HepG2 (cell line): ENCODE data around the gene AK9. TPM values are rescaled to one million over a fixed set of nuclear protein-coding genes. Genes with fewer than 3 reads are reported as not detected.

Experiments
- ATAC-seq: fragments of 200-7000 bp; cut with Tn5 transposase; 3 replicates; pipeline ENCODE4 v1.9.1; 2020; ENCODE audit warnings: mild to moderate bottlenecking, moderate library complexity
- BruUV-seq: library from RNA; stranded (reverse); fragments of 400-500 nt; replicated peaks from 2 replicates; lab custom pipeline; 2021; lab: Mats Ljungman, UMichigan
- CTCF ChIA-PET: fragments of 300-600 bp; formaldehyde crosslinking; extraction: SDS; loops from one replicate; lab custom pipeline; 2021; ENCODE audit warnings: low total read pairs, inconsistent platforms, low intra/inter-chr PET ratio; lab: Yijun Ruan, JAX
- POLR2A ChIA-PET: fragments of 350-600 bp; sonication (Branson Sonifier 250); formaldehyde crosslinking; loops from one replicate; lab custom pipeline; 2020; ENCODE audit warnings: antibody characterized with exemption, inconsistent platforms; lab: Yijun Ruan, JAX
- DNase-seq: peaks from one replicate; pipeline ENCODE4 v3.0.0-alpha.2; 2015; ENCODE audit warnings: low spot score
- FAIRE-seq: peaks from 3 replicates; lab custom pipeline; 2011; peaks lifted over from hg19 to GRCh38; lab: Jason Lieb, UNC
- H2AFZ ChIP-seq: one replicate; pipeline ENCODE4 v1.6.1; 2011; ENCODE audit warnings: low read length, inconsistent platforms
- H3K27ac ChIP-seq: fragments of 300-600 bp; 3 replicates; pipeline ENCODE4 v1.8.0; 2011; ENCODE audit warnings: mixed run types, mild to moderate bottlenecking, mixed read lengths, low read length, inconsistent platforms; ENCODE audit not compliant: insufficient read depth; ENCODE audit errors: extremely low read length
- H3K27me3 ChIP-seq, 2 experiments: fragments of 200-600 bp in 1 of 2; 2 replicates in 1 of 2; 3 replicates in 1 of 2; pipeline versions ENCODE4 v1.6.0 to v1.8.0; 2011; ENCODE audit warnings: low read length in 2 of 2, mild to moderate bottlenecking in 2 of 2, moderate library complexity in 2 of 2, inconsistent platforms in 1 of 2; ENCODE audit not compliant: insufficient read depth in 2 of 2, control insufficient read depth in 1 of 2
- H3K36me3 ChIP-seq, 2 experiments: fragments of 200-600 bp in 1 of 2; replicated peaks in 1 of 2; 2 replicates in 1 of 2; 3 replicates in 1 of 2; pipeline versions ENCODE4 v1.5.1 to v1.8.0; 2011; ENCODE audit warnings: low read length in 2 of 2, inconsistent platforms in 1 of 2; ENCODE audit not compliant: insufficient read depth in 2 of 2, control insufficient read depth in 1 of 2
- H3K4me1 ChIP-seq: 2 replicates; pipeline ENCODE4 v1.5.1; 2012; ENCODE audit warnings: low read length, inconsistent platforms; ENCODE audit not compliant: insufficient read depth
- H3K4me2 ChIP-seq: 2 replicates; pipeline ENCODE4 v1.6.0; 2011; ENCODE audit warnings: low read depth, low read length, inconsistent platforms
- H3K4me3 ChIP-seq, 3 experiments: fragments of 200-600 bp in 1 of 3; sonication (generic), shearing (Covaris generic) in 1 of 3; replicated peaks in 1 of 3; 2 replicates each; pipeline ENCODE4 v1.5.1; 2011 to 2016; ENCODE audit warnings: low read length in 3 of 3, inconsistent platforms in 2 of 3, low read depth in 2 of 3, mild to moderate bottlenecking in 2 of 3, control low read depth in 1 of 3, mixed read lengths in 1 of 3; ENCODE audit not compliant: insufficient read depth in 1 of 3
- H3K79me2 ChIP-seq: one replicate; pipeline ENCODE4 v1.6.1; 2011; ENCODE audit warnings: low read length, inconsistent platforms; ENCODE audit not compliant: insufficient read depth
- H3K9ac ChIP-seq: 2 replicates; pipeline ENCODE4 v1.6.0; 2011; ENCODE audit warnings: mild to moderate bottlenecking, low read depth, low read length, inconsistent platforms; ENCODE audit not compliant: insufficient read depth
- H3K9me3 ChIP-seq: 2 replicates; pipeline ENCODE4 v1.5.1; 2012; ENCODE audit warnings: mild to moderate bottlenecking, low read length
- H4K20me1 ChIP-seq: 2 replicates; pipeline ENCODE4 v1.6.0; 2011; ENCODE audit warnings: inconsistent platforms, mild to moderate bottlenecking, low read length, moderate library complexity; ENCODE audit not compliant: insufficient read depth
- ARNT2 ChIP-seq: sonication (generic); formaldehyde crosslinking; IDR thresholded peaks from 2 replicates; pipeline ENCODE4 v1.8.0; 2022; ENCODE audit warnings: mild to moderate bottlenecking, low read depth, missing genetic modification reagents, moderate library complexity
- BRCA1 ChIP-seq: sonication (generic); formaldehyde crosslinking; IDR thresholded peaks from 2 replicates; pipeline ENCODE4 v1.4.0; 2020; ENCODE audit warnings: missing genetic modification reagents
- MXI1 ChIP-seq: IDR thresholded peaks from 3 replicates; pipeline ENCODE4 v1.6.1; 2012; ENCODE audit warnings: low read depth, low read length, inconsistent platforms, borderline replicate concordance
- NFIC ChIP-seq: IDR thresholded peaks from 2 replicates; pipeline ENCODE4 v1.6.1; 2012; ENCODE audit warnings: mild to moderate bottlenecking, low read length, inconsistent platforms
- RBAK ChIP-seq: sonication (generic); formaldehyde crosslinking; IDR thresholded peaks from 2 replicates; pipeline ENCODE4 v1.5.1; 2020; ENCODE audit warnings: mild to moderate bottlenecking, missing genetic modification reagents
- ZNF564 ChIP-seq: sonication (generic); formaldehyde crosslinking; IDR thresholded peaks from 2 replicates; pipeline ENCODE4 v1.8.1; 2023; ENCODE audit warnings: mild to moderate bottlenecking, missing genetic modification reagents
- ZNF788 ChIP-seq: sonication (generic); formaldehyde crosslinking; IDR thresholded peaks from 2 replicates; pipeline ENCODE4 v1.5.0; 2020; ENCODE audit warnings: mild to moderate bottlenecking, missing genetic modification reagents, borderline replicate concordance
- WGBS: methylation state at CpG from one replicate; pipeline ENCODE4 v1.1.6; 2017; ENCODE audit warnings: low lambda C conversion rate; 5-methylcytosine and 5-hydroxymethylcytosine counted together
- in situ Hi-C: cut with HindIII; loops from 2 replicates; pipeline ENCODE4 v1.10.0; 2017; ENCODE audit warnings: low pct_unique_long_range_greater_than_20kb; ENCODE audit not compliant: extremely low pct_ligation_motif_present
- intact Hi-C: fragments of 100-400 bp; cut with micrococcal nuclease; formaldehyde crosslinking; loops from one replicate; pipeline ENCODE4 v1.10.0; 2022; ENCODE audit not compliant: unreplicated experiment
- polyA plus RNA-seq, 8 experiments: library from polyadenylated mRNA; depleted of rRNA in 3 of 8; stranded (reverse) in 7 of 8; unstranded in 1 of 8; fragments of >200 nt; fragmentation: Illumina TruSeq in 4 of 8; extraction: Trizol in 4 of 8; gene quantifications; 2 replicates each; pipeline versions ENCODE4 v1.2.1 to v1.2.3, GENCODE V29; 2011 to 2016; ENCODE audit warnings: low read depth in 4 of 8, missing spikeins in 1 of 8, mixed read lengths in 1 of 8; ENCODE audit not compliant: insufficient read depth in 1 of 8
- total RNA-seq, 5 experiments: library from RNA; depleted of rRNA; stranded (reverse); fragments of >200 nt; fragmentation: Illumina TruSeq; extraction: Trizol; gene quantifications; 2 replicates each; pipeline ENCODE4 v1.2.3, GENCODE V29; 2016; ENCODE audit warnings: low read depth in 1 of 5

Gene AK9
- total and polyA plus RNA-seq, 2 of the 13 experiments (the other 11 are each of a cell fraction or from before 2014, with no cell fraction given), result 3.2 to 4.8 TPM

GRCh38 chr6:109701221-109701620, 10.2 kb upstream of the AK9 start:
- no peaks in the 10 kb centered on the region for H3K79me2 ChIP-seq
- no peak overlapping the region for H3K4me2 ChIP-seq
- ATAC-seq (no peak), DNase-seq (no peak), FAIRE-seq (no peak)
- intact Hi-C loops (no loop called here), in situ Hi-C loops (loop anchor here (5.0 to 10.0 kb wide), 2 partner anchors 351 to 694 kb away; no protein-coding TSS in a partner anchor)
- no peaks in the 10 kb centered on the region for H3K27me3 ChIP-seq
- no peak for TF ChIP-seq ZNF564
- no peak for TF ChIP-seq ZNF788 (CRISPR knock-in tag)
- H3K9ac ChIP-seq, result no peak overlapping the region
- ChIA-PET CTCF (no interaction called here), POLR2A (no interaction called here)
- WGBS, result 88% methylated on average over 4 of the region's 4 CpGs
- no peaks in the 10 kb centered on the region for H3K9me3 ChIP-seq
- H3K4me3 ChIP-seq, result no peak overlapping the region
- H3K4me1 ChIP-seq, result no peaks in the 10 kb centered on the region
- no peaks in the 10 kb centered on the region for H3K36me3 ChIP-seq
- no peak overlapping the region for H2AFZ ChIP-seq
- H4K20me1 ChIP-seq, result no peaks in the 10 kb centered on the region
- H3K27ac ChIP-seq, result no peak overlapping the region
- no TSS peak for BruUV-seq

DNA sequence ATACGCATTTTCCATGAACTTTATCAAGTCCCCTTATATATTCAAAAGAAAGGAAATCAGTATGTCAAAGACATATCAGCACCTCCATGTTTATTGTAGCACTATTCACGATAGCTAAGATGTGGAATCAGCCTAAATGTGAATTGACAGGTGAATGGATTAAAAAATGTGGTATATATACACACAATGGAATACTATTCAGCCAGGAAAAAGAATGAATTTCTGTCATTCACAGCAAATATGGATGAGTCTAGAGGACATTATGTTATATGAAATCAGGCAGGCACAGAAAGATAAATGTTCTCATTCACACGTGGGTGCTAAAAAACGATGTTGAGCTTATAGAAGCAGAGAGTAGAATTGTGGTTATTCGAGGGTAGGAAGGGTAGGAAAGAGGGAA, 5.4 kb upstream of the AK9 start:
- no peaks in the 10 kb centered on the region for H4K20me1 ChIP-seq
- peaks cover 13% of the 10 kb centered on the region for H3K4me1 ChIP-seq
- in situ Hi-C loops (no loop called here), intact Hi-C loops (no loop called here)
- H3K4me3 ChIP-seq, result no peak overlapping the region
- no peaks in the 10 kb centered on the region for H3K36me3 ChIP-seq
- no peaks in the 10 kb centered on the region for H3K79me2 ChIP-seq
- H2AFZ ChIP-seq, result no peak overlapping the region
- no peak overlapping the region for H3K4me2 ChIP-seq
- ChIA-PET CTCF (no interaction called here), POLR2A (no interaction called here)
- H3K9ac ChIP-seq, result no peak overlapping the region
- no peak overlapping the region for H3K27ac ChIP-seq
- WGBS, result 86% methylated on average over 5 of the region's 5 CpGs
- no peaks in the 10 kb centered on the region for H3K9me3 ChIP-seq
- DNase-seq (no peak), ATAC-seq (no peak), FAIRE-seq (no peak)
- no peaks in the 10 kb centered on the region for H3K27me3 ChIP-seq
- TF ChIP-seq BRCA1 (CRISPR knock-in tag) (no peak), RBAK (CRISPR knock-in tag) (no peak), NFIC (no peak), ARNT2 (no peak), MXI1 (no peak)
- no TSS peak for BruUV-seq
